IPS-18c (cell line): ENCODE results near the gene CCSER1.
A peak's percentile ranks its signal among the peaks of the same experiment; 100 is the strongest.

ENCODE experiments used
- H3K4me3 ChIP-seq: 2 replicates; pipeline ENCODE4 v1.7.0; 2013; ENCODE audit warnings: low read depth, mild to moderate bottlenecking, low read length, moderate library complexity; ENCODE audit not compliant: insufficient read depth
- H3K9me3 ChIP-seq: one replicate; pipeline ENCODE4 v1.6.1; 2013; ENCODE audit warnings: mild to moderate bottlenecking, low read length, moderate library complexity; ENCODE audit not compliant: control insufficient read depth, insufficient read depth

The CCSER1 gene

GRCh38 chr4:90121676-90122354 lies 5.4 kb upstream of the CCSER1 start:
- Histone ChIP-seq H3K4me3 (no peak overlapping the region), H3K9me3 (no peaks in the 10 kb centered on the region)

GRCh38 chr4:90122355-90122748 lies 4.8 kb upstream of the CCSER1 start:
- Histone ChIP-seq H3K9me3 (no peaks in the 10 kb centered on the region), H3K4me3 (no peak overlapping the region)

- Histone ChIP-seq H3K9me3 (no peaks in the 10 kb centered on the region), H3K4me3 (no peak overlapping the region)
Measured at GRCh38 chr4:90124276-90124675, 2.9 kb upstream of the CCSER1 start.

GRCh38 chr4:90126805-90127204 lies 389 bp upstream of the CCSER1 start:
- Histone ChIP-seq H3K9me3 (no peaks in the 10 kb centered on the region), H3K4me3 (peak overlapping the region; percentile 75)

GRCh38 chr4:90127706-90128345 lies 632 bp downstream of the CCSER1 start:
- no peaks in the 10 kb centered on the region for H3K9me3 ChIP-seq
- H3K4me3 ChIP-seq, result peak overlapping the region; percentile 75

- Histone ChIP-seq H3K4me3 (no peak overlapping the region; the same call in 1 of the 2 replicates), H3K9me3 (no peaks in the 10 kb centered on the region)
Measured at GRCh38 chr4:90128961-90129495, 1.8 kb downstream of the CCSER1 start.

GRCh38 chr4:90130076-90130475 lies 2.9 kb downstream of the CCSER1 start:
- H3K4me3 ChIP-seq, result no peak overlapping the region
- H3K9me3 ChIP-seq, result no peaks in the 10 kb centered on the region

GRCh38 chr4:90137555-90137954 lies 10.4 kb downstream of the CCSER1 start:
- peaks cover 2% of the 10 kb centered on the region for H3K9me3 ChIP-seq
- H3K4me3 ChIP-seq, result no peak overlapping the region

- H3K4me3 ChIP-seq, result no peak overlapping the region
Measured at GRCh38 chr4:90142081-90142480, 14.9 kb downstream of the CCSER1 start.

GRCh38 chr4:90145319-90145718 lies 18.1 kb downstream of the CCSER1 start:
- Histone ChIP-seq H3K4me3 (no peak overlapping the region), H3K9me3 (no peaks in the 10 kb centered on the region)

More at GRCh38 chr4:90142081-90142480, 14.9 kb downstream of the CCSER1 start:
- no peaks in the 10 kb centered on the region for H3K9me3 ChIP-seq

- H3K9me3 ChIP-seq, result no peaks in the 10 kb centered on the region
- no peak overlapping the region for H3K4me3 ChIP-seq
Measured at GRCh38 chr4:90146306-90146705, 19.1 kb downstream of the CCSER1 start.

- H3K4me3 ChIP-seq, result no peak overlapping the region
Measured at GRCh38 chr4:90148574-90149148, 21.5 kb downstream of the CCSER1 start.

GRCh38 chr4:90152024-90152423 lies 24.8 kb downstream of the CCSER1 start:
- no peak overlapping the region for H3K4me3 ChIP-seq
- no peaks in the 10 kb centered on the region for H3K9me3 ChIP-seq

More at GRCh38 chr4:90148574-90149148, 21.5 kb downstream of the CCSER1 start:
- no peaks in the 10 kb centered on the region for H3K9me3 ChIP-seq

GRCh38 chr4:90159193-90159592 lies 32.0 kb downstream of the CCSER1 start:
- Histone ChIP-seq H3K4me3 (no peak overlapping the region), H3K9me3 (peaks cover 5% of the 10 kb centered on the region)

- Histone ChIP-seq H3K9me3 (peaks cover 5% of the 10 kb centered on the region), H3K4me3 (no peak overlapping the region)
Measured at GRCh38 chr4:90160044-90160443, 32.9 kb downstream of the CCSER1 start.

GRCh38 chr4:90162566-90162965 lies 35.4 kb downstream of the CCSER1 start:
- no peak overlapping the region for H3K4me3 ChIP-seq

GRCh38 chr4:90163872-90164271 lies 36.7 kb downstream of the CCSER1 start:
- Histone ChIP-seq H3K9me3 (peaks cover 2% of the 10 kb centered on the region), H3K4me3 (no peak overlapping the region)

More at GRCh38 chr4:90162566-90162965, 35.4 kb downstream of the CCSER1 start:
- peaks cover 5% of the 10 kb centered on the region for H3K9me3 ChIP-seq

GRCh38 chr4:90165883-90166282 lies 38.7 kb downstream of the CCSER1 start:
- Histone ChIP-seq H3K9me3 (no peaks in the 10 kb centered on the region), H3K4me3 (no peak overlapping the region)
